HG03139 (cell line): ENCODE data around the gene DGKH.

ENCODE experiments used
- ATAC-seq: cut with Tn5 transposase; IDR thresholded peaks from one replicate; pipeline ENCODE4 v1.9.1; 2021; ENCODE audit not compliant: unreplicated experiment

DGKH gene, protein sequence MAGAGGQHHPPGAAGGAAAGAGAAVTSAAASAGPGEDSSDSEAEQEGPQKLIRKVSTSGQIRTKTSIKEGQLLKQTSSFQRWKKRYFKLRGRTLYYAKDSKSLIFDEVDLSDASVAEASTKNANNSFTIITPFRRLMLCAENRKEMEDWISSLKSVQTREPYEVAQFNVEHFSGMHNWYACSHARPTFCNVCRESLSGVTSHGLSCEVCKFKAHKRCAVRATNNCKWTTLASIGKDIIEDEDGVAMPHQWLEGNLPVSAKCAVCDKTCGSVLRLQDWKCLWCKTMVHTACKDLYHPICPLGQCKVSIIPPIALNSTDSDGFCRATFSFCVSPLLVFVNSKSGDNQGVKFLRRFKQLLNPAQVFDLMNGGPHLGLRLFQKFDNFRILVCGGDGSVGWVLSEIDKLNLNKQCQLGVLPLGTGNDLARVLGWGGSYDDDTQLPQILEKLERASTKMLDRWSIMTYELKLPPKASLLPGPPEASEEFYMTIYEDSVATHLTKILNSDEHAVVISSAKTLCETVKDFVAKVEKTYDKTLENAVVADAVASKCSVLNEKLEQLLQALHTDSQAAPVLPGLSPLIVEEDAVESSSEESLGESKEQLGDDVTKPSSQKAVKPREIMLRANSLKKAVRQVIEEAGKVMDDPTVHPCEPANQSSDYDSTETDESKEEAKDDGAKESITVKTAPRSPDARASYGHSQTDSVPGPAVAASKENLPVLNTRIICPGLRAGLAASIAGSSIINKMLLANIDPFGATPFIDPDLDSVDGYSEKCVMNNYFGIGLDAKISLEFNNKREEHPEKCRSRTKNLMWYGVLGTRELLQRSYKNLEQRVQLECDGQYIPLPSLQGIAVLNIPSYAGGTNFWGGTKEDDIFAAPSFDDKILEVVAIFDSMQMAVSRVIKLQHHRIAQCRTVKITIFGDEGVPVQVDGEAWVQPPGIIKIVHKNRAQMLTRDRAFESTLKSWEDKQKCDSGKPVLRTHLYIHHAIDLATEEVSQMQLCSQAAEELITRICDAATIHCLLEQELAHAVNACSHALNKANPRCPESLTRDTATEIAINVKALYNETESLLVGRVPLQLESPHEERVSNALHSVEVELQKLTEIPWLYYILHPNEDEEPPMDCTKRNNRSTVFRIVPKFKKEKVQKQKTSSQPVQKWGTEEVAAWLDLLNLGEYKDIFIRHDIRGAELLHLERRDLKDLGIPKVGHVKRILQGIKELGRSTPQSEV

DNA sequence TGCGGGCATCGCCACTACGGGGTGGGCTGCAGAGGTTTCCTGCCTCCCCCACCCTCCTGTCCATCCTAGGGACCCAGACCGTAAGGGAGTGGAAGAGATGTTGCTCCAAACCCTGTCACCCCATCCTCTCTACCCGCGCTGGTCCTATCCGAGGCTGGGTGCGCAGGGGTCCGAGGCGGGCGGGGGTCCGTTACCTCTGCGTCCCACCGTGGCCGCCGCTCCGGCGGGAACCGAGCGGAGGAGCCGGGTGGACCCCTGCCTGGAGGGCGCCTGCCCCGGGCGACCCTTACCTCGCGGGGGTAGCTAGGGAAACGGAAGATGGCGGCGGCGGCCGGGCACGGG lies at the start of gene DGKH:
Gene DGKH, plus strand, starts transcription at position 307 of the 342 bp plus-strand sequence. CDS start 126 bp downstream, outside the sequence.
- ATAC-seq, result peak; percentile 30

DNA sequence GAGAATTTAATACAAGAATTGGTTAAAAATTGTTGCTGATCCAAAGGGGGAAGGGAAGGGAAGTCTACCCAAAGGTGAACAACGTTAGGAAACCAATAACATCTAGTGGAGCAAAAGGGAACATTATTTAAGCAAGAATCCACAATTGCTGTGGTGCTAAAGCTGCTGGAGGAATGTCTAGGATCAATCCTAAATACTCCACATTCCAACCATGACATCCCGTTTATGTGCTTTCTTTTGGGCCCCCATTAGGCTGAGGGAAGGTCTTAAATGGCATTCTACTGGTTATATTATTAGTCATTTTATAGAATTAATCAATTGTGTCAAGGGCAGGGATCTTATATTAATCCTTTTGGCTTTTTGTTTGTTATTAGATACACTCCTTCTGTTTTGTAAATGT lies 47.6 kb upstream of the DGKH start:
- no peak for ATAC-seq

DNA sequence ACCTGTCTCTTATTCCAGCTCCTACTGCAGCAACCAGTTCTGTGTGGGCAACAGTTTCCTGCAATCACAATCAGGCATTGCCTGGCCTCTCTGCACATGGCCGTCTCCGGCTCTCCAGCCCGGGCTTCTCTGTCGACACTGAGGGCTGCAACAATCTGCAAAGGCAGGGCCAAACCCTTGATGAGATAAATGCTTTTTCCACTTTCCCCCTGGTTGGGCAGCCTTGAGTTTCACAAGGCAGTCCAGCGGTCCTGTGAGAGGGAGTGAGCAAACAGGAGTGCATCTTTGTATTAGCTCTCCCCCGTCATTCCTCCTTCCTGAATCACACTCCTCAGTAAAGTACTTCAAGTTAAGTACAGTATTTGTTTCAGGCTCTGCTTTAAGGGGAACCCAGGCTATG lies 46.9 kb upstream of the DGKH start:
- ATAC-seq, result no peak

DNA sequence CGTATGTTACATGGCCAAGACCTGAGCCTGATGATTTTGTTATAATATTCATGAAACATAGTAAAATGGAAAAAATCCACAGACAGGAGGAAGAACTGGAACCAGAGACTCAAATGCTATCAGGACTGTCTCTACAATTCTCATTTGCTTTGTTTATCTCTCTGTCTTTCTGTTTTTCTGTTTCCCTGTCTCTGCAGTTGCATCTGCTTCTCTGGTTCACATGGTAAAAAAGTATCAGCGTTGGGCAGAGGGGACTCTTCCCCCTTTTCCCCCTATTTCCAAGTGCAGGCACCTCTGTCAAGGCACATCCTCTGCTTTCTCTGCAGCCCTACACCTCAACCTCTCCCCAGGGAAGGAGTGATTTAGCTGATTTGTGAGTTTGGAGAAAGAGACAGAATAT lies 46.4 kb upstream of the DGKH start:
- no peak for ATAC-seq

DNA sequence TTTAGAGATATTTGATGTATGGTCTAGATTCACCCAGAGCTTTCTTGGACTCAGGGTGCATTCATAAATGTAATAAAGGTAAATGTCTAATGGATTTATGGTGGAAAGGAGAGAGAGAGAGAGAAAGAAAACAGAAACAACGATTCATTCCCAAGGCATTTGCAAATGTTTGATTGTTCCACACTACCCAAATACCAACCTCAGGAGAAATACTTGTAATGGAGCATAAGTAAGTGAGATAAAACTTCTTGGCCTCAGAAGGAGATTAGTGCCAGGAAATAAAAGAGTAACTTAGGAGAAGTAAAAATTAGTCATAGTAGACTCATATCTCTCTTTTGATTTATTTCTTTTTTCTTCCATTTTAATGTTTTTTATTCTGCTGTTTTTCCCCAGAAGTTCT lies 40.6 kb upstream of the DGKH start:
- ATAC-seq, result no peak

DNA sequence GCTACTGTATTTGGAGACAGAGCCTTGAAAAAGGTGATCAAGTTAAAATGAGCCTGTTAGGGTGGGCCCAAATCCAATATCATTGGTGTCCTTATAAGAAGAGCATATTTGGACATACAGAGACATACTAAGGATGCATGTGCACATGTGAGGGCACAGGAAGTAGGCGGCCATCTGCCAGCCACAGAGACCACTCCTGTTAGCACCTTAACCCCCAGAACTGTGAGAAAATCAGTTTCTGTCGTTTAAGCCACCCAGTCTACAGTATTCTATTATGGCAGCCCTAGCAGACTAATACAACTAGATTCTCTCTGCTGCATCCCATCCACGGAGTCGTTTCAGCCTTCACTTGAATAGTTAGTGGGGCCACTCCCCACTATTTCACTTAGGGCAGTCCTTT lies 39.4 kb upstream of the DGKH start:
- ATAC-seq, result no peak

DNA sequence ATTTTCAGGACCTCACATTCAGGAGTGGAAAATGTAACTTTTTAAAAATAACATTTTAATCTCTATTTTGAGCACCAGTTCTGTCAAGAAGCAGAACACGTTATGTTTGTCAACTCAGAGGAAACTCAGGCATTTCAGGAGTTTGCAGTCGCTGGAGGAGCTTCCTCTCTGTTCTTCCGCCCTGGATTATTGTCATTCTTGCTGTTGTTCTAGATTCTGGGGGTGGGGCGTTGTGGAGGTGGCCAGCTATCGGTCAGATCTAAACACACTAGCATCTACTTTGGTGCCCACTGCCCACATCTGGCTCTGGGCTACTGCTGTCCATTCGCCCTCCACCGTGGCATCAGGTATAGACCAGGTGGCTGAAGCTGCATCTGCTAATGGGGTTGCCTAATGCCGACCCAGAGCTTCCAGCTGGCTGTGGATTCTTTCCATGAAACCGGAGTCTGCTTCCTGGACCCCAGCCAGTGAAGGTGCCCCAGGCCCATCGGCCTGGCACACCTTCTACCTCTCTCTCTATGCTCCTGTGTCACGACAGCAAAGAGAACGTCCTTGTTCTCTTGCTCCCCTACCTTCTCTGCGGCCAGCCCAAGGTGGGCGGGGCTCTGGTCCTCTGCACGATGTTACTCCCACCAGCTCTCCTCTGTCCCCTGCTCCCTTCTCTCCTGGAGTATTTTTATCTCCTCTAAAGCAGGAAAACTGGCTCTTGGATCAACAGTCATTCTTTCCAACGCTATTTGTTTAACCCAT lies 36.7 kb upstream of the DGKH start:
- no peak for ATAC-seq

DNA sequence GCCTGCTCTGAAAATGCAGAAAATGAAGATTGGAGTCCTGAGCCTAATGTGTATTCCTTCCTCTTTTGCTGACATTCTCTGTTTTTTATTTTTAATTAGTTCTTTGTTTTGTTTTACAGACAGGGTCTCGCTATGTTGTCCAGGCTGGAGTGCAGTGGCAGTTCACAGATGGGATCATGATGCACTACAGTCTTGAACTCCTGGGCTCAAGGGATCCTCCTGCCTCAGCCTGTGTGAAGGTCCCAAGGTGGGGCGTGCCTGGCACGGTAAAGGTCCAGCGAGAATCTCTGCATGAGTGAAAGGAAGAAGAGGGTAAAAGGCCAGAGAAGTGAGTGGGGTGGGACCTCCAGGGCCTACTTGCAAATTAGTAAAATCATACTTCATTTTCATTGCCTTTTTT lies 34.3 kb upstream of the DGKH start:
- ATAC-seq, result no peak

DNA sequence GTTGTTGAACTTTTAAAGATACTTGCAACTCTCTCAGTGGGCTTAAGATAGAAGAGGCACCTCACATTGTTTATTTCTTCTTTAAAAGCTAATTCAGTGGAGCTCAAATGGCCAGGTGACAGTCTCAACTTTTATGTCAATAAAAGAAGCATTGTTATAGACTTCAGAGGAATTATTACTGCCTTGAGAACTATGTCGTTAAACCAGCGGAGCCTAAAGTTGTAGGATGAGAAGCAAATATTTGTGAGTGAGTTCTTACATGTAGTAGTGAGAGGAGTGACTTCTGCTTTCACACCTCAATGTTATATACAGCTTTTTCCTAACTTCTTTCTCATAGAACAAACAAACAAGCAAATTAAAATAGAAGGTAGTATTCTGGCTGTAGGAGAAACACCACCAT lies 31.2 kb upstream of the DGKH start:
- no peak for ATAC-seq

DNA sequence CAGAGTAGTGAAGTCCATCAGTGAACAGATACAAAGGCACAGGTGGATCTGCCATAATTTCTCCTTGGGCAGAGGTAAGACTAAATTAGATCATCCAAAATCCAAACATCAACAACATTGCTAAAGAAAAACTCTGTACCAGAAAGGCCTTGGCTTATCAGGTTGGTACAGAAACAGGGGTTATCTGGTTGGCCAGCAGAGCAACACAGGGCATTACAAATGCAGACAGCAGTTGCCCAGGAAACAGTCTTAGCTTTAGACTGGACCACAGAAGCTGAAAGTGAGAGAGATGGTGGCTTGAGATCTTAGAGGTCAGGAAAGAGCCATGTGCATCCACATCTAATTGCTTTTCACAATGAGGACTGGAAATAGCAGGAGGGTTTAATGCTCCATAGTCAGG lies 26.6 kb upstream of the DGKH start:
- no peak for ATAC-seq

DNA sequence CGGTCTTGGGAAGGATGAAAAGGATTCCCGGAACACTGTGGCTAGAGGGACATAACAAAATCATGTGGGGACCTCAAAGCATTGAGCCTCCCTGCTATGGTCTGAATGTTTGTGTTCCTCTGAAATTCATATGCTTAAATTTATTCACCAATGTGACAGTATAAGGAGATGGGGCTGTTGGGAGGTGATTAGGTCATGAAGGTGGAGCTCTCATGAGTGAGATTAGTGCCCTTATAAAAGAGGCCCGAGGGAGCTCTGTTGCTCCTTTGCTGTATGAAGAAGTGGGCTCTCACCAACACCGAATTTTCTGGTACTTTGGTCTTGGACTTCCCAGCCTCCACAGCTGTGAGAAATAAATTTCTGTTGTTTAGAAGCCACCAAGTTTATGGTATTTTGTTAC lies 26.1 kb upstream of the DGKH start:
- ATAC-seq, result no peak

DNA sequence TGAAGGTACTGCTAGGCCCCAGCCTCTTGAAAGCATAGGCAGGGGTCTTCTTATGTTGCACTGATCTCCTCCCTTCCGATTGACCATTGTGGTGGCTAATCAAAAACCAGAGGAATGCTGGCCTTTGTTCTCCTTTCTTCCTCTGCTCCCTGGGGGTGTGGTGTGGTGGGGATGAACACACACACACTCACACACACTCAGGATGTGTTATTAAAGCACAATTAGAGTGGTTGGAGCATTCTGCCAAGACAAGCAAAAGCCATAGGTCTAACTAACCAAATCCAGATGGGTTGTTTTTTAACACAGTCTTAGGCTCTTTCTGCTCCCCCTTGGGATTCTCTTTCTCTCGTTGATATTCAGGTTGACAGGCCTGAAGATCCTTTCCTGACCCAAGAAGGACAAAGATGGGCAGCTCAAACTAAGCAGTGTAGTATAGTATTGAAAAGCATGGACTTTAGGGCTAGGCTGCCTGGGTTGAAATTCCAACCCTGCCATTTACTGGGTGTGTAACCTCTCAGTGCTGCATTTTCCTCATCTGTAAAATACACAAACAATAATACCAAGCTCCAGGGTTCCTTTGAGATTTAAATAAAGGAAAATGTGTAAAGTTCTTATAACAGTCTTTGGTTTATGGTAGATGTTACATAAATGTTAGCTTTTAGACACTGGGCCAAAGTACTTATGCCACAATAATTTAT lies 25.5 kb upstream of the DGKH start:
- no peak for ATAC-seq

DNA sequence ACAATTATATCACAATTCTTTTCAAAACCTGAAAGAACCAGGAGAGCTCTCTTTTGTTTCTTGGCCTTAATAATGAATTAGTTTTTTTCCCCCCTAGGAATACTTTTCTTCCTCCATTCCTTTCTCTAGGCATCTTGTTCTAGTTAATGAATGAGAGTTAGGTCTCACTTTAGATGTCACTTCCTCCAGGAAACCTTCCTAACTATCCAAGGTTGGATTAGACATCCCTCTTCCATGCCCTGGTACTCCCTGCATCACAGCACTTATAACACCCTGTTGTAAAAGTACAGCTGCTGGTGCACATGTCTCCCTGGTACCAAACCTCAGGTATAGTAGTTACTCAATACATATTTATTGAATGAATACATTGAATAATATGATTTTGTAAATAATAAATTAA lies 21.2 kb upstream of the DGKH start:
- no peak for ATAC-seq

DNA sequence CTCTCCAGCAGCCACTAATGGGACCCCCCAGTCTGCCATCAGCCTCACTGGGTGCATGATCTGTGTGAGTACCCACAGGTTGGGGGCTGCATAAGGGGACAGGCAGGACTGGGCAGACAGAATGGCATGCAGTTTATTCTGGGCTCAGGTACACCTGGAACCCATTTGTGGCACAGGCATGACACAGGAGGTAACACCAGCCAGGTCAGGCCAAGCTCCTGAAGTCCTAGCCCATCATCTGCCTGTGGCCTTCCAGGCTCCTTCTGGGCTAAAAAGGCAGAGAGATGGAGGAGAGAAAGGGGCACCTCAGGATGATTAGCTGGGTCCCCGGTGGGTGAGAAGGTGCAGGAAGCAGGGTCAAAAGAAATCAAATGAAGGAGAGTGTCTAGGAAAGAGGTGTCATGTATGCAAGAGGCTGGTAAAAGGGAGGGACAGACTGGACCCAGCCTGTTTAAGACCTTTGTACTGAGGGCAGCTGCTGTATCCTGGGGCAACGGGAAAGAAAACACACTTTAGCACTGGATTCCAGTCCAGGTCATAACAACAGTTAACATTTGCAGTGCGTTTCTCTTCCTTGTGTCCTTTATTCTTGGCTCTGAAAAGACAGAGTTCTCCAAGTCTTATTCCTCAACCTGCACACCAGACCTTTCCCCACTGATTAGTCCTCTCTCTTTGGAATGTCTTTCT lies 20.2 kb upstream of the DGKH start:
- no peak for ATAC-seq

DNA sequence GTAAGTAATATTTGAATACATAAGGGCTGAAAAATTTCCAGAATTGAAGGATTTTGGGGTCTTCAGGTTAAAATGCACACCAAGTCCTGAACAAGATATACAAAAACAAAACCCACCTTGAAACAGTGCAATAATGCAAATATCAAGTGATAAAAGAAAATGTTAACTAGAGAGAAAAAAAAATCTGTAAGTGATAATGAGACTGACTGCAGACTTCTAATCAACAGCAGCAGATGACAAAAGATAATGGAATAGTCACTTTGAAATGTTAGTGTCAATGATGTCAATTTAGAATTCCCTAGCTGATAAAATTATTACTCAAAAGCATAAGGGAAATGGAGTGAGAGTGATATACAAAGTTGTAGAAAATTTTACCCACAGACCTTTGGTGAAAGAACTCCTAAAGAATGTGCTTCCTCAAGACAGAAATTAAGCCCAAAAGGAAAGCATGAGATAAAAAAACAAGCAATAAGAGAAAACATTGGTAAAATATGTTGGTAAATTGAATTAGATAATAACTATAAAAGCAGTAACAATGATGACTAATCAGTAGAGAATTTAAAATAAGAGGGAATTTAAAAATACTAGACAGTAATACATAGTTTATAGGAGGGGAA lies 12.4 kb upstream of the DGKH start:
- ATAC-seq, result no peak

DNA sequence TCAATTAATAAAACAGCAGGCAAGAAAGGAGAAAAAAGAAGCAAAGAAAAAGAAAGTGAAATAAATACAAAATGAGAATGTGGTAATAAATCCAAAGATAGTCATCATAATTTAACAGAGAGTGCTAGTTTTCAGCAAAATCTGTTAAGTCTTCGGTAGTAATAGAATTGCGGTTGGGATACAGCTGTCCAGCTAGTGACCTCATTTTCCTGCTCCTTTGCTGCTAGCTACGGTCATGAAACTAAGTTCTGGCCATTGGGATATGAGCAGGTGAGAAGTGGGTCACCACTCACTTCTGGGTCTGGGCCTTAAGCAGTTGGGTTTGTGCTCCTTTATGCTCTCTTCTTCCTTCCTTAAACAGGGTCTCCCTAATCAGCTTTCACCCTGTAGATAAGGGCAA lies 11.7 kb upstream of the DGKH start:
- ATAC-seq, result no peak

DNA sequence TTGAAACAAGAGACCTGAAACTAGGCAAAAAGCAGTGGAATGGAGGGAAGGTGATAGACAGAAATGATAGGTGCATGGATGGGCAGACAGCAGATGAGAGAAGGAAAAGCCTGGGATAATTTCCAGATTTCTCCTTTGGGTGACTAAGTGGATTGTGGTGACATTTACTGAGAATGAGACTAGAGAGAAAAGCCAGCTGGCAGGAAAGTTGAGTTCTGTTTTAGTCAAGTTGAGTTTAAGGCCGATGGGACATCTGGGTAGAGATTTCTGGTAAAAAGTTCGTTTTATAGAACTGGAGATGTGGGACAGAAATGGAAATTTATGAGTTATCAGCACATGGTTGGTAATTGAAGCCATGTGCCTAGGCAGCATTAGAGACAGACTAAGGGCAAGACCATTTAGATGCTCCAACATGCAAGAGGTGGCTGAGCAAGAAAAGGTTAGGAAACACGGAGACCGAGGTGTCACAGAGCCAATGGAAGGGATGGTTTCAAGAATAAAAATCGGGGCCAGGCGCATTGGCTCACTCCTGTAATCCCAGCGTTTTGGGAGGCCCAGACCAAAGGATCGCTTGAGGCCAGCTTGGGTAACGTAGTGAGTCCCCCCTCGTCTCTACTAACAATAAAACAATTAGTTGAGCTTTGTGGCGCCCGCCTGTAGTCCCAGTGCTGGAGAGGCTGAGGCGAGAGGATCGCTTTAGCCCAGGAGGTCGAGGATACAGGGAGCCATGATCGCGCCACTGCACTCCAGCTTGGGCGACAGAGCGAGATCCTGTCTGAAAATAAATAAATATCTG lies 9.6 kb upstream of the DGKH start:
- no peak for ATAC-seq

DNA sequence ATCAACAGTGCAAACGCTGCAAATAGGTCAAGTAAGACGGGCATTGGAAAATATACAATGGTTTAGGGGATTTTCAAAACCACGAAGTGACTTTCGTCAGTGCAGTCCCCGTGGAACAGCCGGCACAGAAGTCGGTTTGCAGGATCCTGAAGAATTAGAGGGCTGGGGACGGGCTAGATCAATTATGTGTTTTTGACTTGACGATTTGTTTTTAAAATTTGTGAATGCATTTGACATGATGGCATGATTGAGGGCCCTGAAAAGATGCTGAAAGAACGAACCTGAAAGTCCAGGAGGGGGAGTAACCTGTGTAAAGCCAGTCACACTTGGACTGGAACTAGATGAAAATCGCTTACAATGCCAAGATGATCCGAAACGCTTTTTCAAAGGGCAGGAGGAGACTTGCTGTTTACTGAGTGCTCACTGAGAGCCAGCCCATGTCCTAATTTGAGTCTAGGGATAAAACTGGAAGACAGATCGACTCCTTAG lies 8.9 kb upstream of the DGKH start:
- ATAC-seq, result no peak
